ENCODE measurements around the gene CHRNG.

DNA sequence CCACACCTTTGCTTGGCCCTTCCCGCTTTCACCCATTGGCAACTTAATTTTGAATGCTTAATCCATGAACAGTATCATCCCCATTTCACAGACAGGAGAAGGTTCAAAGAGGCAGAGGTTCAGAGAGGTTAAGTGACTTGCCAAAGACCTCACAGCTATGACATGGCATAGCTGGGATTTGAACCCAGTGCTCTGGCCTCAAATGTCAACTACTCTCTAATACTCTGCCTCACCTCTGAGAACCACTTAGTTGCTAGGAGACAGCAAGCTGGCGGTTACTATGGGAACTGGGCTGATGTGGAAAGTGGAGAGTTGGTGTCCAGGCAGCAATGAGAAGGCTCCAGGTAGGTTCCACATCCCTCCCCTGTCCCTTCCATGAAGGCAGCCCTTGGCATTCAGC is 35.1 kb upstream of the CHRNG start:
- TF ChIP-seq CTCF (IDR thresholded peaks at IDR 0.05; ENCODE audit: low read depth, low read length) (no peak), EZH2phosphoT487 (IDR thresholded peaks at IDR 0.05; ENCODE audit: low read depth) (no peak)

Measured in OCI-LY3 (cell line).